K562 (cell line): Measurements from ENCODE around the gene SLC7A4. TPM values are rescaled to one million over a fixed set of nuclear protein-coding genes. Genes with fewer than 3 reads are reported as not detected.
A peak's percentile ranks its signal among the peaks of the same experiment; 100 is the strongest.

Experiments used
- EWSR1 ChIP-seq: fragments of 450-650 bp; IDR thresholded peaks from 2 replicates; pipeline ENCODE4 v1.6.1; 2018; ENCODE audit warnings: borderline replicate concordance, mild to moderate bottlenecking, low read depth, moderate library complexity; ENCODE audit not compliant: partially characterized antibody
- HINFP ChIP-seq: fragments of 450-650 bp; conservative IDR thresholded peaks from 2 replicates; pipeline ENCODE4 v1.6.1; 2016; ENCODE audit warnings: missing genetic modification characterization, low read depth, mild to moderate bottlenecking, control low read depth, missing compliant biosample characterization
- HMGXB4 ChIP-seq: sonication (generic); formaldehyde crosslinking; IDR thresholded peaks from 2 replicates; pipeline ENCODE4 v1.8.1; 2023; ENCODE audit warnings: mild to moderate bottlenecking, missing genetic modification reagents
- KLF10 ChIP-seq: fragments of 250-450 bp; sonication (Bioruptor Pico); IDR thresholded peaks from 2 replicates; pipeline ENCODE4 v1.6.1; 2021; ENCODE audit warnings: matching md5 sums
- MCM2 ChIP-seq: fragments of 450-650 bp; IDR thresholded peaks from 2 replicates; pipeline ENCODE4 v1.6.1; 2017; ENCODE audit warnings: low read depth, mild to moderate bottlenecking
- NCOA6 ChIP-seq: fragments of 450-650 bp; IDR thresholded peaks from 2 replicates; pipeline ENCODE4 v1.6.1; 2017; ENCODE audit warnings: mild to moderate bottlenecking
- NEUROD1 ChIP-seq: fragments of 150-350 bp; IDR thresholded peaks from 2 replicates; pipeline ENCODE4 v1.6.1; 2014; ENCODE audit warnings: borderline replicate concordance, low read length, low read depth; ENCODE audit not compliant: partially characterized antibody
- NR0B1 ChIP-seq: fragments of 450-650 bp; IDR thresholded peaks from one replicate; pipeline ENCODE4 v1.6.1; 2018; ENCODE audit warnings: mild to moderate bottlenecking, moderate library complexity; ENCODE audit not compliant: partially characterized antibody
- PHF20 ChIP-seq: fragments of 450-650 bp; IDR thresholded peaks from 2 replicates; pipeline ENCODE4 v1.6.1; 2018; ENCODE audit not compliant: partially characterized antibody
- POLR2AphosphoS5 ChIP-seq: IDR thresholded peaks from 2 replicates; pipeline ENCODE4 v1.6.1; 2011; ENCODE audit warnings: mild to moderate bottlenecking, low read depth, low read length, moderate library complexity; ENCODE audit not compliant: control insufficient read depth, insufficient read depth
- RAD21 ChIP-seq, 2 experiments: fragments of 250-450 bp in 1 of 2; fragments of 450-650 bp in 1 of 2; sonication (Bioruptor Pico) in 1 of 2; formaldehyde crosslinking in 1 of 2; IDR thresholded peaks in 1 of 2; conservative IDR thresholded peaks in 1 of 2; 2 replicates each; pipeline versions ENCODE4 v1.4.0 to v1.8.0; 2020 to 2022; ENCODE audit warnings: mild to moderate bottlenecking in 2 of 2, moderate library complexity in 1 of 2
- RBFOX2 ChIP-seq: fragments of 200-400 bp; formaldehyde crosslinking; IDR thresholded peaks from 2 replicates; pipeline ENCODE4 v1.6.1; 2017; ENCODE audit warnings: low read depth, mild to moderate bottlenecking, low read length, moderate library complexity
- STAT5A ChIP-seq: IDR thresholded peaks from 2 replicates; pipeline ENCODE4 v1.6.1; 2012; ENCODE audit warnings: low read length, inconsistent platforms, borderline replicate concordance
- TAF15 ChIP-seq: fragments of 200-400 bp; formaldehyde crosslinking; IDR thresholded peaks from 2 replicates; pipeline ENCODE4 v1.6.1; 2017; ENCODE audit warnings: mild to moderate bottlenecking, low read depth, low read length, moderate library complexity
- UBTF ChIP-seq, 2 experiments: IDR thresholded peaks; 2 replicates each; pipeline ENCODE4 v1.6.1; 2012; ENCODE audit warnings: improper control_type of control experiment in 2 of 2, low read depth in 2 of 2, low read length in 2 of 2, borderline replicate concordance in 1 of 2
- WHSC1 ChIP-seq: IDR thresholded peaks from one replicate; pipeline ENCODE4 v1.6.1; 2012; ENCODE audit warnings: low read length, control low read depth, inconsistent platforms
- YY1 ChIP-seq, 3 experiments: IDR thresholded peaks; 2 replicates each; pipeline ENCODE4 v1.6.1; 2011; ENCODE audit warnings: low read length in 2 of 3, mild to moderate bottlenecking in 2 of 3, moderate library complexity in 2 of 3, borderline replicate concordance in 1 of 3, control low read depth in 1 of 3, low read depth in 1 of 3; ENCODE audit not compliant: insufficient read depth in 3 of 3, insufficient replicate concordance in 2 of 3, control insufficient read depth in 1 of 3, insufficient read length in 1 of 3; ENCODE audit errors: extremely low read depth in 1 of 3
- ZBTB17 ChIP-seq: fragments of 450-650 bp; formaldehyde crosslinking; IDR thresholded peaks from 2 replicates; pipeline ENCODE4 v1.4.0; 2020; ENCODE audit warnings: mild to moderate bottlenecking
- ZNF445 ChIP-seq: fragments of 250-450 bp; sonication (Bioruptor Pico); IDR thresholded peaks from 2 replicates; pipeline ENCODE4 v1.4.0; 2020; ENCODE audit warnings: low read depth, mild to moderate bottlenecking, moderate library complexity
- polyA plus RNA-seq, 8 experiments: library from polyadenylated mRNA; depleted of rRNA in 4 of 8; stranded (reverse) in 5 of 8; unstranded in 3 of 8; fragments of >200 nt; fragmentation: Nextera tagmentation in 2 of 8; fragmentation: Illumina TruSeq in 1 of 8; extraction: Ambion mirVana in 2 of 8; extraction: Trizol in 1 of 8; gene quantifications; 2 replicates each; pipeline versions ENCODE4 v1.2.1 to v1.2.3, GENCODE V29; 2011 to 2014; ENCODE audit warnings: inconsistent platforms in 1 of 8, missing spikeins in 1 of 8
- total RNA-seq, 7 experiments: library from RNA; depleted of rRNA in 6 of 7; stranded (reverse); fragments of >200 nt in 6 of 7; fragmentation: Illumina TruSeq in 2 of 7; extraction: Trizol in 2 of 7; gene quantifications; 2 replicates each; pipeline versions ENCODE4 v1.2.1 to v1.2.3, GENCODE V29; 2011 to 2021; ENCODE audit warnings: low replicate concordance in 1 of 7

SLC7A4 gene
- total and polyA plus RNA-seq, 9 of the 15 experiments (the other 6 are each of a cell fraction or from before 2014, with no cell fraction given) = not detected

- TF ChIP-seq RAD21 (CRISPR knock-in tag; conservative IDR thresholded peaks at IDR 0.05 in 1 of 2, IDR thresholded peaks at IDR 0.05 in 1 of 2) (0 out of 4 replicates have a peak, but pooled peaks of 1 of the 2 experiments have one; percentile 7), MCM2 (no peak), STAT5A (no peak), WHSC1 (peak; percentile 15), NEUROD1 (no peak), PHF20 (no peak), HINFP (tag) (no peak), HMGXB4 (CRISPR knock-in tag) (no peak), ZBTB17 (CRISPR knock-in tag) (no peak), RBFOX2 (no peak), TAF15 (no peak), YY1 (IDR thresholded peaks at IDR 0.05; ENCODE audit: borderline replicate concordance in 1 of 3, control insufficient read depth in 1 of 3, extremely low read depth in 1 of 3, insufficient read depth in 3 of 3, insufficient read length in 1 of 3, insufficient replicate concordance in 2 of 3, low read depth in 1 of 3, low read length in 2 of 3) (peak in 1 of 3 experiments; percentile 9), UBTF (IDR thresholded peaks at IDR 0.05; ENCODE audit: borderline replicate concordance in 1 of 2, low read depth in 2 of 2, low read length in 2 of 2) (no peak), KLF10 (CRISPR knock-in tag) (no peak), POLR2AphosphoS5 (no peak), NR0B1 (no peak), NCOA6 (no peak), ZNF445 (no peak), EWSR1 (no peak)
These were observed 34.7 kb downstream of the SLC7A4 start (continued) for GRCh38 chr22:20997536-20998257.
